Measurements from ENCODE around the gene SUSD3. TPM values are rescaled to one million over a fixed set of nuclear protein-coding genes. Genes with fewer than 3 reads are reported as not detected.

The SUSD3 gene
- total RNA-seq, 1 donor from 2014 or later: not detected

GRCh38 chr9:93129286-93129685 lies 70.8 kb downstream of the SUSD3 start:
- DNase-seq (ENCODE audit: low spot score): peak; percentile 79
- TF ChIP-seq CTCF (IDR thresholded peaks at IDR 0.05): no peak
- H3K9me3 Mint-ChIP-seq (ENCODE audit: low read depth): no peaks in the 10 kb centered on the region
- no peaks in the 10 kb centered on the region for H3K27me3 Mint-ChIP-seq (ENCODE audit: low read depth)
- H3K36me3 Mint-ChIP-seq (ENCODE audit: low read depth): peaks cover 4% of the 10 kb centered on the region
- H3K4me1 Mint-ChIP-seq (ENCODE audit: low read depth): peaks cover 67% of the 10 kb centered on the region
- no peak overlapping the region for H3K27ac Mint-ChIP-seq (ENCODE audit: unreplicated experiment)
- no peak overlapping the region for H3K4me3 Mint-ChIP-seq (ENCODE audit: unreplicated experiment)

- no peaks in the 10 kb centered on the region for H3K27me3 Mint-ChIP-seq (ENCODE audit: low read depth)
- no peaks in the 10 kb centered on the region for H3K9me3 Mint-ChIP-seq (ENCODE audit: low read depth)
- peaks cover 72% of the 10 kb centered on the region for H3K4me1 Mint-ChIP-seq (ENCODE audit: low read depth)
- peak; percentile 89 for DNase-seq (ENCODE audit: low spot score)
- peaks cover under 1% of the 10 kb centered on the region for H3K36me3 Mint-ChIP-seq (ENCODE audit: low read depth)
- no peak overlapping the region for H3K4me3 Mint-ChIP-seq (ENCODE audit: unreplicated experiment)
- TF ChIP-seq CTCF (IDR thresholded peaks at IDR 0.05): no peak
- no peak overlapping the region for H3K27ac Mint-ChIP-seq (ENCODE audit: unreplicated experiment)
These were observed 71.4 kb downstream of the SUSD3 start for GRCh38 chr9:93129691-93130500.

- Mint-ChIP-seq H3K27ac (ENCODE audit: unreplicated experiment) (no peak overlapping the region), H3K9me3 (ENCODE audit: low read depth) (no peaks in the 10 kb centered on the region), H3K4me3 (ENCODE audit: unreplicated experiment) (no peak overlapping the region), H3K36me3 (ENCODE audit: low read depth) (no peaks in the 10 kb centered on the region), H3K4me1 (ENCODE audit: low read depth) (peaks cover 71% of the 10 kb centered on the region), H3K27me3 (ENCODE audit: low read depth) (no peaks in the 10 kb centered on the region)
- TF ChIP-seq CTCF (IDR thresholded peaks at IDR 0.05): no peak
- peak; percentile 70 for DNase-seq (ENCODE audit: low spot score)
These were observed 72.5 kb downstream of the SUSD3 start for GRCh38 chr9:93130861-93131481.

- H3K27ac Mint-ChIP-seq (ENCODE audit: unreplicated experiment): no peak overlapping the region
- H3K9me3 Mint-ChIP-seq (ENCODE audit: low read depth): no peaks in the 10 kb centered on the region
- DNase-seq (ENCODE audit: low spot score): no peak
- H3K4me1 Mint-ChIP-seq (ENCODE audit: low read depth): peaks cover 66% of the 10 kb centered on the region
- H3K27me3 Mint-ChIP-seq (ENCODE audit: low read depth): no peaks in the 10 kb centered on the region
- no peak overlapping the region for H3K4me3 Mint-ChIP-seq (ENCODE audit: unreplicated experiment)
- H3K36me3 Mint-ChIP-seq (ENCODE audit: low read depth): no peaks in the 10 kb centered on the region
- no peak for TF ChIP-seq CTCF (IDR thresholded peaks at IDR 0.05)
These were observed 73.2 kb downstream of the SUSD3 start for GRCh38 chr9:93131599-93132286.

GRCh38 chr9:93132287-93132927 lies 73.9 kb downstream of the SUSD3 start:
- Mint-ChIP-seq H3K4me1 (ENCODE audit: low read depth) (peaks cover 59% of the 10 kb centered on the region), H3K27me3 (ENCODE audit: low read depth) (no peaks in the 10 kb centered on the region)

More at GRCh38 chr9:93132287-93132927, 73.9 kb downstream of the SUSD3 start:
- no peaks in the 10 kb centered on the region for H3K9me3 Mint-ChIP-seq (ENCODE audit: low read depth)
- H3K27ac Mint-ChIP-seq (ENCODE audit: unreplicated experiment): peak overlapping the region; percentile 93
- peak overlapping the region; percentile 86 for H3K4me3 Mint-ChIP-seq (ENCODE audit: unreplicated experiment)
- DNase-seq (ENCODE audit: low spot score): peak; percentile 75
- no peaks in the 10 kb centered on the region for H3K36me3 Mint-ChIP-seq (ENCODE audit: low read depth)
- TF ChIP-seq CTCF (IDR thresholded peaks at IDR 0.05): no peak
